Peyer's patch (tissue), 4 donors: ENCODE results near the gene TRIO.

ENCODE experiments used
- POLR2A ChIP-seq, 2 donors: fragments of 450-650 bp; IDR thresholded peaks; one replicate each; pipeline ENCODE4 v1.5.1; 2017; ENCODE audit warnings: antibody characterized with exemption in 2 of 2, mild to moderate bottlenecking in 2 of 2, moderate library complexity in 2 of 2
- TF ChIP-seq, protein P1 (sequence below), 6 experiments: fragments of 450-650 bp in 4 of 6; fragments of 200-600 bp in 2 of 6; sonication (generic) in 1 of 6; IDR thresholded peaks; one replicate each; pipeline ENCODE4 v1.5.1; 2017 to 2019; ENCODE audit warnings: antibody characterized with exemption in 6 of 6, mild to moderate bottlenecking in 3 of 6, moderate library complexity in 1 of 6

DNA sequence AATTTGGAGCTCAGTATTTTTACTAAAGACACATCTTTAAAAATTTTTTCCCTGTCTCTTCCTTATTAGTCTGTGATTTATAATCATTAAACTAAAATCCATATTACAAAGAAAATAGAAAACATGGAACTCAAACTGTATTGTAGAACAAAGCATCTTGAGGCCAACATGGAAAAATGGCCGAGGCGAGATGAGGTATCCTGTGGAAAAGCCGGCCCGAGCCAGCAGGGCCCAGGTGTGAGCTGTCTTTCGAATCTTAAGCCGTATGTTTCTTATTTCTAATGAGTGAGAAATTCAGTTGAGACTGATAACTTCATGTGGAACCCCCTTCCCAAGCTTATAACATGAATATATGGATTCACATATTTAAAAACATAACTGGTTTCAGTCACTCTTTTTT, 268.1 kb downstream of the TRIO start:
- no peak for TF ChIP-seq POLR2A (IDR thresholded peaks at IDR 0.05)
- TF ChIP-seq, protein P1, sequence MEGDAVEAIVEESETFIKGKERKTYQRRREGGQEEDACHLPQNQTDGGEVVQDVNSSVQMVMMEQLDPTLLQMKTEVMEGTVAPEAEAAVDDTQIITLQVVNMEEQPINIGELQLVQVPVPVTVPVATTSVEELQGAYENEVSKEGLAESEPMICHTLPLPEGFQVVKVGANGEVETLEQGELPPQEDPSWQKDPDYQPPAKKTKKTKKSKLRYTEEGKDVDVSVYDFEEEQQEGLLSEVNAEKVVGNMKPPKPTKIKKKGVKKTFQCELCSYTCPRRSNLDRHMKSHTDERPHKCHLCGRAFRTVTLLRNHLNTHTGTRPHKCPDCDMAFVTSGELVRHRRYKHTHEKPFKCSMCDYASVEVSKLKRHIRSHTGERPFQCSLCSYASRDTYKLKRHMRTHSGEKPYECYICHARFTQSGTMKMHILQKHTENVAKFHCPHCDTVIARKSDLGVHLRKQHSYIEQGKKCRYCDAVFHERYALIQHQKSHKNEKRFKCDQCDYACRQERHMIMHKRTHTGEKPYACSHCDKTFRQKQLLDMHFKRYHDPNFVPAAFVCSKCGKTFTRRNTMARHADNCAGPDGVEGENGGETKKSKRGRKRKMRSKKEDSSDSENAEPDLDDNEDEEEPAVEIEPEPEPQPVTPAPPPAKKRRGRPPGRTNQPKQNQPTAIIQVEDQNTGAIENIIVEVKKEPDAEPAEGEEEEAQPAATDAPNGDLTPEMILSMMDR (IDR thresholded peaks at IDR 0.05) = no peak
